Neutrophil (primary cell): ENCODE data around the gene MRPS12.
"Not testable (repeated sequence)": the region's sequence is repeated elsewhere in the genome, so short reads cannot be mapped to it uniquely, and the experiment has no call there.

Source experiments
- H3K27ac ChIP-seq: fragments of 200-600 bp; sonication (generic); 2 replicates; pipeline ENCODE4 v1.5.1; 2016; ENCODE audit warnings: mild to moderate bottlenecking, moderate library complexity
- H3K27me3 ChIP-seq: fragments of 200-600 bp; sonication (generic); 2 replicates; pipeline ENCODE4 v1.6.0; 2016; ENCODE audit warnings: mild to moderate bottlenecking
- H3K36me3 ChIP-seq: fragments of 200-600 bp; sonication (generic); 2 replicates; pipeline ENCODE4 v1.5.1; 2017
- H3K4me1 ChIP-seq, 2 experiments: fragments of 200-600 bp in 1 of 2; sonication (generic) in 1 of 2; 1 replicate in 1 of 2; 2 replicates in 1 of 2; pipeline versions ENCODE4 v1.5.1 to v1.6.1; 2013 to 2016; ENCODE audit warnings: low read depth in 1 of 2, low read length in 1 of 2, mild to moderate bottlenecking in 1 of 2, moderate library complexity in 1 of 2; ENCODE audit not compliant: control insufficient read depth in 1 of 2, insufficient read depth in 1 of 2
- H3K4me3 ChIP-seq, 2 experiments: fragments of 200-600 bp in 1 of 2; sonication (generic) in 1 of 2; 1 replicate in 1 of 2; 2 replicates in 1 of 2; pipeline ENCODE4 v1.5.1; 2013 to 2016; ENCODE audit warnings: low read depth in 1 of 2, low read length in 1 of 2, mild to moderate bottlenecking in 1 of 2, moderate library complexity in 1 of 2
- H3K9me3 ChIP-seq: fragments of 200-600 bp; sonication (generic); 2 replicates; pipeline ENCODE4 v1.5.1; 2016
- CTCF ChIP-seq: fragments of 200-600 bp; sonication (generic); IDR thresholded peaks from 2 replicates; pipeline ENCODE4 v1.5.1; 2016; ENCODE audit warnings: antibody characterized with exemption

Gene MRPS12

GRCh38 chr19:38930776-38931520 lies at the start of gene MRPS12:
Gene MRPS12, plus strand, starts transcription at chr19:38930944. Its CDS starts 351 bp downstream, at chr19:38931295.
- Histone ChIP-seq H3K27ac (peak within 1 kb of the TSS; percentile 58), H3K36me3 (no peaks in the 10 kb centered on the region), H3K4me1 (peaks cover 15 to 17% of the 10 kb centered on the region in 2 experiments), H3K9me3 (no peaks in the 10 kb centered on the region), H3K27me3 (no peaks in the 10 kb centered on the region), H3K4me3 (peak within 1 kb of the TSS; percentile 94 to 97)
- no peak for TF ChIP-seq CTCF

GRCh38 chr19:38883286-38883685 lies 47.5 kb upstream of the MRPS12 start:
- no peak for TF ChIP-seq CTCF

GRCh38 chr19:38884691-38885090 lies 46.1 kb upstream of the MRPS12 start:
- not testable (repeated sequence) for H3K27me3 ChIP-seq, H3K27ac ChIP-seq, H3K4me3 ChIP-seq, H3K4me1 ChIP-seq, H3K9me3 ChIP-seq
- H3K36me3 ChIP-seq: peaks cover 62% of the 10 kb centered on the region

More at GRCh38 chr19:38883286-38883685, 47.5 kb upstream of the MRPS12 start:
- Histone ChIP-seq H3K9me3 (no peaks in the 10 kb centered on the region), H3K36me3 (peaks cover 48% of the 10 kb centered on the region), H3K27ac (no peak overlapping the region), H3K4me1 (peaks cover 7 to 8% of the 10 kb centered on the region in 2 experiments), H3K4me3 (no peak overlapping the region), H3K27me3 (no peaks in the 10 kb centered on the region)

GRCh38 chr19:38888876-38889275 lies 41.9 kb upstream of the MRPS12 start:
- Histone ChIP-seq H3K27me3 (no peaks in the 10 kb centered on the region), H3K27ac (no peak overlapping the region), H3K4me1 (no peaks in the 10 kb centered on the region), H3K9me3 (no peaks in the 10 kb centered on the region), H3K4me3 (no peak overlapping the region), H3K36me3 (peaks cover 67% of the 10 kb centered on the region)
- no peak for TF ChIP-seq CTCF

GRCh38 chr19:38889803-38890202 lies 40.9 kb upstream of the MRPS12 start:
- TF ChIP-seq CTCF: no peak
- no peaks in the 10 kb centered on the region for H3K9me3 ChIP-seq
- H3K27ac ChIP-seq: no peak overlapping the region
- no peak overlapping the region for H3K4me3 ChIP-seq
- peaks cover 67% of the 10 kb centered on the region for H3K36me3 ChIP-seq
- no peaks in the 10 kb centered on the region for H3K27me3 ChIP-seq
- H3K4me1 ChIP-seq: no peaks in the 10 kb centered on the region

GRCh38 chr19:38890686-38891085 lies 40.1 kb upstream of the MRPS12 start:
- no peaks in the 10 kb centered on the region for H3K9me3 ChIP-seq
- H3K4me3 ChIP-seq: no peak overlapping the region
- H3K4me1 ChIP-seq: no peaks in the 10 kb centered on the region
- H3K36me3 ChIP-seq: peaks cover 67% of the 10 kb centered on the region
- TF ChIP-seq CTCF: no peak
- no peak overlapping the region for H3K27ac ChIP-seq
- no peaks in the 10 kb centered on the region for H3K27me3 ChIP-seq
